Ecto neural progenitor cell (in vitro differentiated cells): Measurements from ENCODE around the gene ZMIZ1.

Experiments
- DNase-seq: peaks from one replicate; pipeline ENCODE4 v3.0.0-alpha.2; 2018; ENCODE audit warnings: low spot score

The ZMIZ1 gene

DNA sequence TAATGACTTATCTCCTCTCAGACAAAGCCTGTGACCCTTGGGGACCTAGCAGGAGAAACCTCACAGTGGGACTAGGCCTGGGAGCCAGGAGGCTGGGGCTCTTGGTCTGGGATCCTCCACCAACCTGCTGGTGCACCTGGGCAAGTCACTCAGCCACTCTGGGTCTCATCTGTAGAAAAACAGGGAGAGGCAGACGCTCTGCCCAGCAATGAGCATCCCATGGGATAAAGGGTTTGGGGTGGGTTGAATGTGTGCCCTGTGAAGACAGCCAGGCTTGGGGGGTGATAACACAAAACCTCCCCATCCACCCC is 81.6 kb downstream of the ZMIZ1 start:
- no peak for DNase-seq

DNA sequence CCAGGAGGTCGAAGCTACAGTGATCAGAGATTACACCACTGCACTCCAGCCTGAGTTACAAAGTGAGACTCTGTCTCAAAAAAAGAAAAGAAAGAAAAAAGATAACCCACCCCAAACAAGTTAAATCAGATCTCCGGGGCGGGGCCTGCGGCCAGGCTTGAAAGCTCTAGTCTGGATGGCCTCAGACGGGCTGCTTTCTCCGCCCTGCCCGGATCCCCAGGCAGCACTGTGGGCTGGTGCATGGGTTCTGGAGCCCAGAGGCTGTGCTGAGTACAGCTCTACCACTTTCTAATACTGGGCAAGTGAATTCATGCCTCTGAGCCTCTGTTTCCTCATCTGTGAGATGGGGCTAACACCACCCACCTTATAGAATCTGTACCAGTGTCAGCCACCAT is 83.7 kb downstream of the ZMIZ1 start:
- DNase-seq: no peak

DNA sequence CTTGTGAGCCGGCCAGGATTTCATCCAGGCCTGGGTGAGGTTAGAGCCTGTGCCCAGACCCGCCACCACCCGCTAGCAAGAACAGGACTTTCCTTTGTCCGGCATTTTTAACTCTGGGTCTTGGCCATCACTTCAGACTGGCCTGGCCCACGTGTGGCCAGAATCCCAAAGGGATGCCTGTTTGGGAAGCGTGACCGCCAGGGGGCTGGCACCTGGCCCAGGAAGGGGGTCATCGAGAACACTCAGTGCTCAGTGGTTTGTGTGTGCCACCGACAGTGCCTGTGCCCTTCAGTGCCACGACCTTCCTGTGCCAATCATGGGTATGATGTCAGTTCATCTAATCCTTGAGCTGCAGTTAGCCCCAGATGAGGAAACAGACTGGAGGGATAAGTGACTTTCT is 85.0 kb downstream of the ZMIZ1 start:
- no peak for DNase-seq

DNA sequence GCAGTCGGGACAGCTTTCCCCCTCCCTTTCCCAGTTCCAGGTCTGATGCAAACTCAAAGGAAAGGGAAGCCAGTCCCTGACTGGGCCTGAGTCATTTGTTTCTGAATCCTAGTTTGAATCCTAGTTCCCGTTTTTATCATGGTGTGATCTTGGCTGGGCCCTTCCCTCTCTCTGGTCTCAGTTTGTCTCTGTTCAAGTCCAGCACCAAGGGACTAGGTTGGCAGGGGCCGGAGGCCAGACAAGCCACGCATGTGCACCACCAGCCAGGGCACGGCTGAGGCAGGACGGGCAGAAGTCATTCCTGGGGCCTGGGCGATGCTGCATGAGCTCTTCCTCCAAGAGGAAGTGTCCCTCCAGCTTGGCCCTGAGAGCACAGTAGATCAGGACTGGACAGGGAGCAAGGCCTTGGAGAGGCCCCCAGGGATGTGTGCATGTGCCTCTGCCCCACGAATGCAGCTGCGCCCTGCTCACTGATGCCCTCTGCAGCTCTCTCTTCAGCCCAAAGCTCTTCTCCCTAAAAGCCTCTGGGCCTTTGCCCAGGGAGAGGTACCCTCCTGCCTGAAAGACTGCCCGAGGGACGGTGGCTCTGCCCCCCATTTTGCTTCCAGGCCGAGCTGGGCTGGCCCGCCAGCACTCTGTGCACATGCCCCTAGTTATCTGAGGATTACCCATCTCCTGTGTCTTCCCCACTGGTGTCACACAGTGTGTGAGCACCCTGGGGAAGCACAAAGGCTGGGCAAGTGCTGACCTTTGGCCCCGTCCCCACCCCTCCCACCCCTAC is 86.7 kb downstream of the ZMIZ1 start:
- no peak for DNase-seq

DNA sequence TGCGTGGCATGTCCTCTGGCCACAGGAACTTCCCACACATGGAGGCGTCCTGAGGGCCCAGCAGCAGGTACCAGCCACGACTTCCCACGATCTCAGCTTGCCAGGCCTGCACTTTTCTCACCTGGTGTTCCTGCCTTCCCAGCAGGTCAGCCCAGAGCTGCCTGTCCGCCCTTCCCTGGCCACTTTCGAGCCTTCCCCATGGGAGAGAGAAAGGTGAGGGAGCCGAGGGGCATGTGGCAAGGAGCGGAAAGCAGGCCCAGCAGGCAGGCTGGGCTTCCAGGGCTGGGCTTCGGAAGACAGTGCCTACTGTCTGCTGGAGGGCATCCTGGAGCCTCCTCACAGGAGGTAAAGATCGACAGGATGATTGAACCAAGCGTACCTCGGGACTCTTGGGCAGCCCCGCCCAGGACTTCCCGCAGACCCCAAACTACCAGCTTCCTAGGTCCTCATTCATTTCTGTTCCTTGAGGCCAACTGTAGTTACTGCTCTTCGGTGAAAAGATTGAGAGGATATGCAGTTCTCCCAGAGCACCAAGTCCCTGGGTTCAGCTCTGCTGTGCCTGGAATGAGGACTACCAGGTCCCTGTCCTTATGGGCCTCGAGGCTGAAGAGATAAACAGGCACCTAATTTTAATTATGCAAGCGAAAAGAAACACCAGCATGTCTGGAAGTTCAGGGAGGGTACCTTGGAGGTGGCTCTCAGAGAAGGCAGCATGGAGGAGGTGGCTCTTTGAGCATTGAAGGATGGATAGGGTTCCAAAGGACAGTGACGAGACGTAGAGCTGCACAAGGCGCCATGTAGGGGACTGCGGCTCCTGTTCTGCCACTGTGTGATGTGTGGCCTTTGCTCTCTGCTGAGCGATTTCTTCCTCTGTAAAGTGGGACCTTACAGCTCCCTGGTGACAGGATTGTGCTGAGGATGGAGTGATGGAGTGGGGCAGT is 87.8 kb downstream of the ZMIZ1 start:
- DNase-seq: no peak

DNA sequence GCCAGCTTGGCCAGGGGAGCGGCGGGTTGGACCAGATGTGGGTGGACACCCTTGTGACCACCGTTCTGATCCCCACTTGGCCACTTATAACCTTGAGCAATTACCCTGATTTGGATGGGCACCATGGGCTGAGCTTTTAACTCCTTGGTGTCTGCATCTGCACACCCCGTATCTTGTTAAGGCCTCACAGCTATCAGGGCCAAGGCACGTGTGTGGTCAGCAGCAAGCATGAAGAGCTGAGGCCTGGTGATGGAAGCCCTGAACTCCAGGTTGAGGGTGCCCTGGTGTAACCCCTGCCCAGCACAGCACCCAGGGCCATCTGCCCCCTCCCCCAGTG is 89.2 kb downstream of the ZMIZ1 start:
- DNase-seq: no peak

DNA sequence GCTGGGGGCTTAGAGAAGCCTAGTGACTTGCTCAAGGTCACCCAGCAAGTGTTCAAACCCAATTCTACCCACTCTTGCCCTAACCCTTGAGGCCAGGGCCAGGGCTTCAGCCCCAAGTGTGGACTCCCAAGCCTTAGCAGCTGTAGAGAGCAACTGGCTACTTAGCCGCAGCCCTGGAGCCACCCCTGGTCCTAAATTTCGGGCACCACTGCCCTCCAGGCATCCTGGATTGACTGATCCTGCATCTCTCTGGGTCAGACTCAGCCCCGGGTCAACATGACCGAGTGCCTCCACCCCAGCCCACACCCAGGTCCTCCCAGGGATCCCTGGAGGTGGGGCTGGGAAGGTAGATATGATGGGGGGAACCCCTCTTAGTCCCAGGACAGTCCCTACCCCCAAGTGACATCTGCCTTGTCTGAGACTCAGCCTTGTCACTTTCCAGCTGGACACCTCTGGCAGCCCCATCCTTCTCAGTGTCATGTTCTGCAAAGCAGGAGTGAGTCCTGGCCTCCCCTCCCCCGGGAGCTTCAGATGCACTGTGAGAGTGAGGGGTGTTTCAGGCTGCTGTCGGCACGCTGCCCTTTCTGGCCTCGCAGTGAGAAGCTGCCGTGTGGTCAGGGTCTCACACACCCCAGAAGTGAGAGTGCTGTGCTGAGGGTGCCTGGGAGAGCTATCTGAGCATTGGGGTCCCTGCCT is 89.8 kb downstream of the ZMIZ1 start:
- no peak for DNase-seq

DNA sequence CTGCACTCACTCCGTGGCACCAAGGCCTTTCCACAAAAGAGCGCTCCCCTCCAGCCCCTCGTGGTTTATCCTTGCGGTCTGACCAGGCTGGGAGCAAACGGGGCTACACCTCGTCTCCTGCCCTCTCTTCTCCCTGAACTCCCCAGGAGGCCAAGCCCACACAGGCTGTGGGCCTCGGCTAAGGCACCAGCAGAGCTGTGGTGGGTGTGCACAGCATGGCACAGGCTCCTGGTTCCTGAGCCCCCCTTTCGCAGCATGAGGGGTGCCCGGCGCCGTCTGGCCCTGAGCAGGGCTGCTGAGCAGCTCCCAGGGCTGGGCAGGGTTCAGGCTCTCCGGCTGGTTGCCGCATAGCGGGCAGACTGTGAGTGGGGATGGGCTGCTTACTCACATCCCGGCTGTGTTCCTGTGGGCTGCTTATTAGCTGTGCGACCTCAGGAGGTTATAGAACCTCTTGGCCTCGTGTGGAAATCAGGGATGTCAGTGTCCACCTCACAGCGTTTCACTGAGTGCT is 90.4 kb downstream of the ZMIZ1 start:
- no peak for DNase-seq

DNA sequence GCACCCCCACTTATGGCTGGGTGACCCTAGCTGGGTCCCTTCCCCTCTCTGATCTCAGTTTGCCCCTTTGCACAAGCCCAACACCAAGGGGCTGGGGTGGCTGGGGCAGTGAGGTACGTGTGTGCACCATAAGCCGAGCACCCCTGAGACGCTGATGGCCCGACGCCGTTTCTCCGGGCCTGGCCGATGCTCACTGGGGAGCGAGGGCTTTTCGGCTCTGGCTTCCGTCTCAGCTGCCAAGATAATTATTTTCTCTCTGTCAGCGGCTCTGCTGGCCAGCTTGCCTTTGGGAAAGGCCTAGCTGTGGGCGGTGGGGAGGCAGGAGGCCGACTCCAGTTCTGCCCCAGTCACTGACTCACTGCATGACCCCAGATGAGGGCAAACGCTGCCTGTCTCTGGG is 91.0 kb downstream of the ZMIZ1 start:
- no peak for DNase-seq

DNA sequence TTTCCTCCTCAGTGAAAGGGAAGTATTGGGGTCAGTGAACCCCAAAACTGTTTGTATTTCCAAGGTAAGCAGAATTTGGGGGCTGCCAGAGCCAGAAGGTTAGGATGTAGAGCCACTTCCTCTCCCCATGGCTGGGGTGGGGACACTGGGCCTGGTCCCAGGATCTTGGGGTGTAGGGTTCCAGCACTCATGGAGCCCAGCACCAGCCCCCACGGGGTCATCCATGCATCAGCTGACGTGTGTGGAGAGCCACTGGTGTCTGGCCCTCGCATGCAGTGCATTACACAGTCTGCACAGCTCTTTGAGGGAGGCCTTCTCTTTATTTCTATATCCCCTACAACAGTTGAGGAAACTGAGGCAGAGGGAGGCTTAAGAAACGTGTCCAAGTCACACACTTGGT is 91.4 kb downstream of the ZMIZ1 start:
- DNase-seq: no peak

DNA sequence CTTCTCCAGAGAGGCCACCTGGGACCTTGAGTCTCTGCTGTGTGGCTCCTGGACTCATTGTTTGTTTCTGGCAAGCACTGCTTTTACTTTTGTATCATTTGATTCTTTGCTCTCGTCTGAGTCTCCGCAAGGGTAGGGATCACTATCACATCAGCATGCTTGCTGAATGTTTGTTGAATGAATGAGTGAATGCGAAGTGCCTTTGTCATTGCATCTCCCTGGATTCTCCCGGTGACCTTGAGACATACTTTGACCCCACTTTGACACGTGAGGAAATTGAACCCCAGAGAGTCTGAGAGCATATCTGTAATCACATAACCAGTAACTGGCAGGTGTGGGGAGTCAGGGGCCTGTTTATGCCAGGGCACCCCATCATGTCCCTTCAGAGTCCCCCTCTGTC is 92.8 kb downstream of the ZMIZ1 start:
- no peak for DNase-seq

DNA sequence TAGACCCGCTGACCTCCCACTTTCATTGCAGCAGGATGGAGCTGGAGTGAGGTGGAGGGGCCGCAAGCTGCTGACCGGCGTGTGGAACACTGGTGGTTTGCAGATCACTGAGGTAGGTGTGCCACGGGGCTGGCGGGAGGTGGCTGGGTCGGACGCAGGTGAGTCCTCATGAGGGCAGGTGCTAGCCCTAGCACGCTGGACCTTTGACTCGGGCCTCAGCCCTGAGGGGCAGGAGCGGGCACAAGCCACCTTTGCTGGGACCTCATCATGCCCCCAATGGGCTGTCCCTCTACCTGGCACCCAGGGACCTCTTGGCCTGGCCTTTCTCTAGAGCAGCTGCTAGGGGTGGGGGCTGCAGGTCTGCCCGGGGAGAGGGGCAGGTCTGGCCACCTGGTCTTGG is 93.3 kb downstream of the ZMIZ1 start:
- no peak for DNase-seq

DNA sequence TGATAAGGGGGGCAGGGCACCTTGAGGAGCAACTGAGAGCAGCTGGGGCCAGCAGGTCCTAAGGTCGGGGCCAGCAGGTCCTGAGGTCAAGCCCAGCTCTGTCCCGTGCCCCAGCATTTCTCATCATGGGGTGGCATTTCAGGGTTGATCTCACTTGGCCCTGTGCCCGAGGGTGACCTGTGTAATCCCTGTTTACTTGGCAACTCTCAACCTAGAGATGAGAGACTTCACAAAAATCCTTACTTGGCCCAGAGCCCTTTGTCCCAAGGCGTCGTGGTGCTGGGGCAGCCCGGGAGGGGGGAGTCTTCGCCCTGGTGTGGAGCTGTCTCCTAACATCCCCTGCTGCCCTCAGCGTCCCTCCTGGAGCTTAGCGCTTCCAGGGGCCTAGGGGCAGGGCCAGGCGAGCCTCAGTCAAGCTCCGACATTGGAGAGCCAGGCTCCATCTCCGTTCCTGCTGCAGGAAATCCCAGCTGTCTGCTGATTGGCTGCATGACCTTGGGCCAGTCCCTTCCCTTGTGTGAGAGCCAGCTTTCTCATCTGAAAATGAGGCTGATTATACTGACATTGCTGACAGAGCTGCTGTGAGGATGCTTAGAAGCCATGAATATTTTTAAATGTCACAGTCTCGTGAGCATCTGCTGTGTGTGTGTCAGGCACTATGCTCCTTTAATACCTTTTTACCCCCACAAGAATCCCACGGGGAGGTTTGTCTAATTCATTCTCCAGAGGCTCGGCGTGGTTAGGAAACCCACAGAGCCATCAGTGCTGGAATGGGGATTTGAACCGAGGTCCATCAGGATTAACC is 94.3 kb downstream of the ZMIZ1 start:
- DNase-seq: no peak

DNA sequence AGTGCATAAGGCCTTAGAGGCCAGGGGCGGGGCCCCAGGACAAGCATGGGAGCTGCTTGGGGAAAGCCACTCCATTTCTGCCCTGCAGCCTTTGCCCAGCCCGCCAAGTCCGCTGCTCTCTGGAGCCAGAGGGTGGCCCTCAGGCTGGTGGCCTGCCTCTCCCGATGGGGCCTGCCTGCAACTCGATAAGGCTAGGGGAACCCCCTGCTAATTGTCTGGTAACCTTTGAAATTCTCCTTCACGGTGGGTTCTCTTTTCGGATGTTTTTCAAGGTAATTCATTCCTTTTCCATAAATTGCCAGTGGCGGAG is 94.9 kb downstream of the ZMIZ1 start:
- no peak for DNase-seq

DNA sequence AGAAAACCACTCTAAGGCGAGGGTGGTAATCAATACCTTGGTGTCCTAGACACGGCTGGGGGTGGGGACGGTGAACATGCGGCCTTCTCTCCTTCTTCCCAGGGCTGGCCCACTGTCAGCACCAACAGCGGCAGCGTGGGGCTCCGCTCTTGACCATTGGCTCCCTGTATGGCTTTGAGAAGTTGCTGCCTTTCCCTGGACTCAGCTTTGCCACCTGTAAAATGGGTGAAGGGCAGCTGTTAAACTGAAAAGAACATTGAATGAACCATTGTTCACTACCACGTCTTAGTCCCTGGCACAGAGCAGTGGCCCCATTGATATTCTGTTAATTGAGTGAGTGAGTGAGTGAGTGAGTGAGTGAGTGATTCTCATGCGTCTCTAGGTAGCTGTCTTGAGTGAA is 95.3 kb downstream of the ZMIZ1 start:
- no peak for DNase-seq

DNA sequence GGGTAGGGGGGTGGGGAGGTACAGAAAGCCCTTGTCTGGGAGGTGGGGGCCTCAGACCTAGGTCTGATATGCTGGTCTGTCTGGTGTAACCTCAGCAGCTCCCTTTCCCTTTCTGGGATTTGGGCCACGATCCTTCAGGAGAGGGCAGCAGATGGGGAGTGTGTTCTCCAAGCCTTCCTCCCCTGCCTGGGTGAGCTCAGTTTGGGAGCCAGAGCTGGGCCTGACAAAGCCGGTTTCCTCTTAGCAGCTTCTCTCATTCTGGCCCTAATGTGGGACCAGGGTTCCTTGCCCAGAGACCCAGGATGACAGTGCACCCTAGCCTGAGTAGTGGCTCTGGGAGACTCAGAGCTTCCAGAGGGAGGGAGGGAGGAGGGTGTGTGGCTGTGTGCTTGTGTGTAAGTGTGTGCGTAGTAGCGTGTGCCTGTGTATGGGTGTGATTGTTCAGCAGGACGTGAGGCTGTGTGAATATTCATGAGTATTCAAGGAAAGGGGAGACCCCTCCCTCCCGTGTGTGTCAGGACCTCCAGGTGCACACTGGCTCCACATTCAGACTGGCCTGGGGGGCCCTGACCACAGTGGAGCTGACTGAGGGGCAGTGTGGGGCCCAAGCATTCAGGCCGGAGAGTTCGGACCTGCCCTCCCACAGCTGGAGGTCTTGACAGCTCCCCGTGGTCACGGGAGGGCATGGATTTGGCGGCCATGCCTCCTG is 96.5 kb downstream of the ZMIZ1 start:
- DNase-seq: no peak

DNA sequence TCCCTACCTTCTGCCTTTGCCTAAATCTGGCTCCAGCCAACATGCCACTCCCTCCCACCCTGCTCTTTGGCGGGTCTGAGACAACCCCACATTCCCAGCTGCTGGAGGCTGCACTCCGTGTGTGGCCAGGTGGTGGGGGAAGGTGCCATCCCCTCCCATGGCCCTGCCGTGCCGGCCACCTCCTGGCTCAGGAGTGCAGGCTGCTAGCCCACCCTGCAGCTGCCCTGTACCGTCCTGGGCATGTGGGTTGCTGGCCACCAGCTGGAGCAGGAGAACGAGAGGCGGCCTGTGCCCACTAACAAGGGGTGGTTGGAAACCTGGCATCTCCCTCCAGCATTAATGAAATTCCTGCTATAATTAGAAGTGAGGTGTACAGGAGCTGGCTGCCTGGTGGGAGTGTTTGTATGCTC is 97.6 kb downstream of the ZMIZ1 start:
- no peak for DNase-seq

DNA sequence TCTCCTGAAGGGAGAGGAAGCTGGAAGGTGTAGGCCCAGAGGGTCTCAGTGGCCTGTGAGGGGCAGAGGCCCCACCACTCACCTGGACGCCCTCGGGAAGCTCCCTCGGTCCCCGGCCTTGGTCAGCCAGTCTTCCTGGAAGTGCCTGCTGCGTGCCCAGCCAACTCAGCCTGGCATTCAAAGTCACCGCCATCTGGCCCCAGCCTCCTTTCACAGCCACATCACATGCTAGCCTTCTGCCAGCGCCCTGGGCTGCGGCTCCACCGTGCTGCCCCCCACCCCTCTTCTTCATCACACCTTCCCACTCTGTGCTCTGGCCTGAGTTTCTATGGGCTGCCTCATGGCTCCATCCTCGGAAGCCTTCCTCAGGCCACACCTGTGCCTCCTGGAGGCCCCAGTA is 98.0 kb downstream of the ZMIZ1 start:
- DNase-seq: no peak

DNA sequence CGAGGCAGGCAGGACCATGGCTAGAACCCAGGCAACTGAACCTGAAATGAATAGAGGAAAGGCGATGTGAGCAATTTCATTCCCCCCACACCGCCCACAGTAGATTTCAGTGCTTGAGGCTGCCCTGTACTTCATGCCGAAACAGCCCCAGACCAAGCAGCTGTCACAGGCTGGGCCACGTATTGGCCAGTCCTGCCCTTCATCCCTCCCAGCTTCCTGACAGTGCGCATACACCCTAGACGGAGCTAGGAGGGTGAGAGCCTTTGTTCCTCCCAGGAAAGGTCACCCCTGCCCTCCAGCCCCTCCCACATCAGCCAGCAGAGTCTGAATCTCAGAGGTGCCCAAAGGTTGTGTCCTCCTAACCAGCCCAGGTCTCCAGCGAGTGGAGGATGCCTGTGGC is 98.8 kb downstream of the ZMIZ1 start:
- DNase-seq: no peak

DNA sequence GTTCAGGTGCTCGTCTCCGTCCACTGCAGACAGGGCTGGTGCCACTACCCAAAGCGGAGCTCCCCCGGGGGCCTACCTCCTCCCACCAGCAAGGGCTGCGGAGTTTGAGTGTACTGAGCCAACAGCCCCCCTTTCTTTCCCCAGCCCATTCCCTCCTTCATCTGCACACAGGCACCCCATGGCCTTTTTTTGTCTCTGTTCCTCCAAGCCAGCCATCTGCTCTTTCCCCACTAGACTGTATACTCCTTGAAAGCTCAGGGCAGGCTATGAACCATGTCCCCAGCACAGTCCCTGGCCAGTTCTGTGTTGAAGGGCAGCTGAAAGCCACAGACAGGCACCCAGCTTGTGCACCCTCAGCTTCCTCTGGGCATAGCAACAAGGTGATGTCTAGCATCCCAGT is 99.4 kb downstream of the ZMIZ1 start:
- DNase-seq: no peak

DNA sequence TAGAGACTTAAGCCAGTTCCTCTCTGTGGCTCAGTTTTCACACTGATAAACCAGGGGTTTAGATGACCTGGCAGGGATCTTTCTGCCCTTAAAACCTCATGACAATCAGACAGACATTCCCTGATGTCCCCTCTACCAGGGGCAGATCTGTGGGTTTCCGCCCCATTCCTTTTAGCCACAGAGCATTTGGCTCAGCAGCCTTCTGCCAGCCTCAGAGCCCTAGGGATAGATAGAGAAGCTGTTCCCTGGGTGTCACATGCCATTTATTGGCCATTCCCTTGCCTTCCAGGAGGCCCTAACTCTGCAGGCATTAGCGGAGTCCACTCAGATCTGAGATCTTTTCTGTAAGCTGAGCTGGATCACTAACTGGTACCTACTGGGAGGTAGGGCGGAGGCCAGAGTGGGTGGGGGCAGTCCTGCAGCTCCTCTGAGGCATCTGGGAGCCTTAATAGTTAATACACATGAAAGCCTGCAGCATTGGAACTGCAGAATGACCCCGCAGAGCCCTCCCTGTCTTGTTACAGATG is 101.5 kb downstream of the ZMIZ1 start:
- DNase-seq: no peak
